Measurements from ENCODE around the gene OSBPL6. TPM values are rescaled to one million over a fixed set of nuclear protein-coding genes. Genes with fewer than 3 reads are reported as not detected.
A peak's percentile ranks its signal among the peaks of the same experiment; 100 is the strongest.

Gene OSBPL6
- total RNA-seq, 4 donors from 2014 or later = 11.6 to 51.1 (median 40.7) TPM

GRCh38 chr2:178269438-178270224, 75.3 kb downstream of the OSBPL6 start:
- no peak for DNase-seq
- H3K27me3 ChIP-seq = no peaks in the 10 kb centered on the region
- H3K27ac ChIP-seq = peak overlapping the region; percentile 84 to 86 (median 84)
- peaks cover 67 to 75% of the 10 kb centered on the region in 2 donors for H3K4me1 ChIP-seq
- intact Hi-C loops (cut with DNase I; ENCODE audit: low total_unique reads) = no loop called here
- H3K36me3 ChIP-seq = no peaks in the 10 kb centered on the region
- TF ChIP-seq, protein P1, sequence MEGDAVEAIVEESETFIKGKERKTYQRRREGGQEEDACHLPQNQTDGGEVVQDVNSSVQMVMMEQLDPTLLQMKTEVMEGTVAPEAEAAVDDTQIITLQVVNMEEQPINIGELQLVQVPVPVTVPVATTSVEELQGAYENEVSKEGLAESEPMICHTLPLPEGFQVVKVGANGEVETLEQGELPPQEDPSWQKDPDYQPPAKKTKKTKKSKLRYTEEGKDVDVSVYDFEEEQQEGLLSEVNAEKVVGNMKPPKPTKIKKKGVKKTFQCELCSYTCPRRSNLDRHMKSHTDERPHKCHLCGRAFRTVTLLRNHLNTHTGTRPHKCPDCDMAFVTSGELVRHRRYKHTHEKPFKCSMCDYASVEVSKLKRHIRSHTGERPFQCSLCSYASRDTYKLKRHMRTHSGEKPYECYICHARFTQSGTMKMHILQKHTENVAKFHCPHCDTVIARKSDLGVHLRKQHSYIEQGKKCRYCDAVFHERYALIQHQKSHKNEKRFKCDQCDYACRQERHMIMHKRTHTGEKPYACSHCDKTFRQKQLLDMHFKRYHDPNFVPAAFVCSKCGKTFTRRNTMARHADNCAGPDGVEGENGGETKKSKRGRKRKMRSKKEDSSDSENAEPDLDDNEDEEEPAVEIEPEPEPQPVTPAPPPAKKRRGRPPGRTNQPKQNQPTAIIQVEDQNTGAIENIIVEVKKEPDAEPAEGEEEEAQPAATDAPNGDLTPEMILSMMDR (IDR thresholded peaks at IDR 0.05 in 4 of 5, conservative IDR thresholded peaks at IDR 0.05 in 1 of 5) = no peak
- TF ChIP-seq POLR2A (IDR thresholded peaks at IDR 0.05) = no peak
- no peaks in the 10 kb centered on the region for H3K9me3 ChIP-seq
- H3K4me3 ChIP-seq = no peak overlapping the region
- in situ Hi-C loops (cut with MboI; ENCODE audit: low sequenced_read_pairs in 4 of 4) = loop anchor here in 1 of 4 donors (10.0 kb wide), 1 partner anchor 135 kb away; no protein-coding TSS in a partner anchor
- no peak for ATAC-seq

DNA sequence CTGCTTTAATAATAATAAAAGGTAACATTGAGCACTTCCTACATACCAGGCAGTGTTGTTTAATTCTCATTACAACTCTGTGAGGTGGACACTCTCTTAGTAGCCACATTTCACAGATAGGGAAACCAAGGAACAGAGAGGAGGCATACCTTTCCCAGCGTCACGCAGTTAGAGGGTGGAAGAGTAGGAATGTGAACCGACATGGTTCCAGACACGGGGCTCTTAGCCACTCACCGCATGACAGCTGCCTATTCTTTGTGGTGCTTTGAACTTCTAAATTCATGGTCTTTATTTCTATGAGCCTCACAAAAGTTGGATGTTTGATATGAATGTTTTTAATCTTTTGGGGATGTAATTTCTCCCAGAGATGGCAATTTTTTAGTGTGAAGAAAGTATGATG, 76.0 kb downstream of the OSBPL6 start:
- TF ChIP-seq, protein P1 (IDR thresholded peaks at IDR 0.05 in 4 of 5, conservative IDR thresholded peaks at IDR 0.05 in 1 of 5) = no peak
- TF ChIP-seq POLR2A (IDR thresholded peaks at IDR 0.05) = no peak
- Histone ChIP-seq H3K4me3 (no peak overlapping the region), H3K36me3 (no peaks in the 10 kb centered on the region), H3K27ac (peak overlapping the region; percentile 84 to 86 (median 84)), H3K9me3 (no peaks in the 10 kb centered on the region), H3K4me1 (peaks cover 71 to 82% of the 10 kb centered on the region in 2 donors), H3K27me3 (no peaks in the 10 kb centered on the region)
- in situ Hi-C loops (cut with MboI; ENCODE audit: low sequenced_read_pairs in 4 of 4) = loop anchor here in 1 of 4 donors (10.0 kb wide), 1 partner anchor 136 kb away; no protein-coding TSS in a partner anchor
- DNase-seq (no peak), ATAC-seq (no peak)
- intact Hi-C loops (cut with DNase I; ENCODE audit: low total_unique reads) = no loop called here

GRCh38 chr2:178271094-178271493, 76.8 kb downstream of the OSBPL6 start:
- H3K27me3 ChIP-seq = no peaks in the 10 kb centered on the region
- H3K9me3 ChIP-seq = no peaks in the 10 kb centered on the region
- in situ Hi-C loops (cut with MboI; ENCODE audit: low sequenced_read_pairs in 4 of 4) (loop anchor here in 1 of 4 donors (10.0 kb wide), 1 partner anchor 136 kb away; no protein-coding TSS in a partner anchor), intact Hi-C loops (cut with DNase I; ENCODE audit: low total_unique reads) (no loop called here)
- no peak for TF ChIP-seq POLR2A (IDR thresholded peaks at IDR 0.05)
- TF ChIP-seq, protein P1 (IDR thresholded peaks at IDR 0.05 in 4 of 5, conservative IDR thresholded peaks at IDR 0.05 in 1 of 5) = no peak
- DNase-seq (no peak), ATAC-seq (no peak)
- no peak overlapping the region for H3K4me3 ChIP-seq
- peaks cover 71 to 76% of the 10 kb centered on the region in 2 donors for H3K4me1 ChIP-seq
- no peaks in the 10 kb centered on the region for H3K36me3 ChIP-seq
- peak overlapping the region; percentile 84 to 86 (median 84) for H3K27ac ChIP-seq

GRCh38 chr2:178271629-178272333, 77.5 kb downstream of the OSBPL6 start:
- in situ Hi-C loops (cut with MboI; ENCODE audit: low sequenced_read_pairs in 4 of 4) = loop anchor here in 1 of 4 donors (10.0 kb wide), 1 partner anchor 137 kb away; no protein-coding TSS in a partner anchor
- intact Hi-C loops (cut with DNase I; ENCODE audit: low total_unique reads) = no loop called here
- TF ChIP-seq POLR2A (IDR thresholded peaks at IDR 0.05) = no peak
- TF ChIP-seq, protein P1 (IDR thresholded peaks at IDR 0.05 in 4 of 5, conservative IDR thresholded peaks at IDR 0.05 in 1 of 5) = no peak
- H3K36me3 ChIP-seq = no peaks in the 10 kb centered on the region
- no peaks in the 10 kb centered on the region for H3K9me3 ChIP-seq
- peak; percentile 96 for DNase-seq
- H3K4me1 ChIP-seq = peaks cover 67 to 71% of the 10 kb centered on the region in 2 donors
- peak; percentile 96 to 97 for ATAC-seq
- H3K4me3 ChIP-seq = peak overlapping the region in 2 of 4 donors; percentile 21 to 22
- H3K27ac ChIP-seq = peak overlapping the region; percentile 84 to 86 (median 84)
- no peaks in the 10 kb centered on the region for H3K27me3 ChIP-seq

Data from gastrocnemius medialis (tissue), 4 donors.